Measurements from ENCODE around the gene MDH2. TPM values are rescaled to one million over a fixed set of nuclear protein-coding genes. Genes with fewer than 3 reads are reported as not detected.

Gene MDH2
- total RNA-seq, 1 experiment from 2014 or later: 313 TPM

DNA sequence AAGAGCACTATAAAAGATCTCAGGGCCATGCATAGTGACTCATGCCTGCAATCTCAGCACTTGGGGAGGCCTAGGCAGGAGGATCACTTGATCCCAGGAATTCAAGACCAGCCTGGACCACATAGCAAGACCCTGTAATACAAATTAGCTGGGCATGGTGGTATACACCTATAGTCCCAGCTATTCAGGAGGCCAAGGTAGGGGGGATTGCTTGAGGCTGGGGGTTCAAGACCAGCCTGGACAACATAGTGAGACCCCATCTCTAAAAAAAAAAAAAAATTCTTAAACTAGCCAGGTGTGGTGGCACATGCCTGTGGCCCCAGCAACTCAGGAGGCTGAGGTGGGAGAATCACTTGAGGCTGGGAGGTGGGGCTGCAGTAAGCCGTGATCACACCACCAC, 15.9 kb upstream of the MDH2 start:
- intact Hi-C loops (cut with micrococcal nuclease; ENCODE audit: unreplicated experiment): no loop called here
- Mint-ChIP-seq H3K4me3 (ENCODE audit: unreplicated experiment) (no peak overlapping the region), H3K36me3 (ENCODE audit: insufficient read depth, unreplicated experiment) (peaks cover 10% of the 10 kb centered on the region), H3K4me1 (ENCODE audit: low read depth, unreplicated experiment) (no peaks in the 10 kb centered on the region), H3K27ac (ENCODE audit: unreplicated experiment) (no peak overlapping the region), H3K27me3 (ENCODE audit: insufficient read depth, unreplicated experiment) (no peaks in the 10 kb centered on the region), H3K9me3 (ENCODE audit: unreplicated experiment) (no peaks in the 10 kb centered on the region)
- no peaks in the 10 kb centered on the region; the same call in 1 of the 2 replicates for H3K36me3 ChIP-seq (ENCODE audit: control insufficient read depth, insufficient read depth, low read length)
- no peaks in the 10 kb centered on the region for H3K27me3 ChIP-seq (replicated peaks; ENCODE audit: control insufficient read depth, insufficient read depth, low read length)
- ChIA-PET POLR2A (interaction anchor here (0.7 kb wide), 1 partner anchor 361 kb away, joined by 3 read pairs; no protein-coding TSS in a partner anchor), CTCF (interaction anchor here (1.0 kb wide), 1 partner anchor 12 kb away, joined by 6 read pairs; no protein-coding TSS in a partner anchor)
- BruUV-seq (replicated peaks): no TSS peak
- no peak overlapping the region for H3K4me3 ChIP-seq (ENCODE audit: low read depth, low read length)
- TF ChIP-seq, protein P1, sequence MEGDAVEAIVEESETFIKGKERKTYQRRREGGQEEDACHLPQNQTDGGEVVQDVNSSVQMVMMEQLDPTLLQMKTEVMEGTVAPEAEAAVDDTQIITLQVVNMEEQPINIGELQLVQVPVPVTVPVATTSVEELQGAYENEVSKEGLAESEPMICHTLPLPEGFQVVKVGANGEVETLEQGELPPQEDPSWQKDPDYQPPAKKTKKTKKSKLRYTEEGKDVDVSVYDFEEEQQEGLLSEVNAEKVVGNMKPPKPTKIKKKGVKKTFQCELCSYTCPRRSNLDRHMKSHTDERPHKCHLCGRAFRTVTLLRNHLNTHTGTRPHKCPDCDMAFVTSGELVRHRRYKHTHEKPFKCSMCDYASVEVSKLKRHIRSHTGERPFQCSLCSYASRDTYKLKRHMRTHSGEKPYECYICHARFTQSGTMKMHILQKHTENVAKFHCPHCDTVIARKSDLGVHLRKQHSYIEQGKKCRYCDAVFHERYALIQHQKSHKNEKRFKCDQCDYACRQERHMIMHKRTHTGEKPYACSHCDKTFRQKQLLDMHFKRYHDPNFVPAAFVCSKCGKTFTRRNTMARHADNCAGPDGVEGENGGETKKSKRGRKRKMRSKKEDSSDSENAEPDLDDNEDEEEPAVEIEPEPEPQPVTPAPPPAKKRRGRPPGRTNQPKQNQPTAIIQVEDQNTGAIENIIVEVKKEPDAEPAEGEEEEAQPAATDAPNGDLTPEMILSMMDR (IDR thresholded peaks at IDR 0.05; ENCODE audit: insufficient read depth in 1 of 2, low read depth in 1 of 2, low read length in 1 of 2, severe bottlenecking in 1 of 2, unreplicated experiment in 1 of 2): no peak
- DNase-seq: no peak
- H3K9me3 ChIP-seq: no peaks in the 10 kb centered on the region
- no peaks in the 10 kb centered on the region for H3K4me1 ChIP-seq

DNA sequence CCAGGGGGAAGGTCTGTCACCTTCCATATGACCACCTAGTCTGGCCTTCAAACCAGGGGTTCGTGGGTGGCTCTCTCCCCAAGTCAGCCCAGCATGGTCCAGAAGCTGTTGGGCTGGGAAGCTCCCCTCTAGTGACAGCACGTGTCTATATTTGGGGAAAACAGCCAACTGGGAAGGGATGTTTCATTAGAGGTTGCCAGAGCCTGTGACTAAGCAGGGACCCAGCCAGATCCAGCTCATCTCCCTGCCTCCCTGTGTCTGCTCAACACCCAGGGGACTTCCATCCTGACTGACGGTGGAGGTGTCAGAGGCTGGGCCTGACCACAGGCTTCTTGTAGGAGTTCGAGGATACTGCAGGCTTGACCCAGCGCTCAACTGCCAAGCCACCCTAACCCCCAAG, 10.6 kb upstream of the MDH2 start:
- Histone ChIP-seq H3K4me3 (ENCODE audit: low read depth, low read length) (no peak overlapping the region), H3K27me3 (replicated peaks; ENCODE audit: control insufficient read depth, insufficient read depth, low read length) (no peaks in the 10 kb centered on the region), H3K9me3 (no peaks in the 10 kb centered on the region), H3K4me1 (no peaks in the 10 kb centered on the region), H3K36me3 (ENCODE audit: control insufficient read depth, insufficient read depth, low read length) (no peaks in the 10 kb centered on the region)
- no peaks in the 10 kb centered on the region for H3K4me1 Mint-ChIP-seq (ENCODE audit: low read depth, unreplicated experiment)
- DNase-seq: no peak
- no peak overlapping the region for H3K4me3 Mint-ChIP-seq (ENCODE audit: unreplicated experiment)
- intact Hi-C loops (cut with micrococcal nuclease; ENCODE audit: unreplicated experiment): no loop called here
- ChIA-PET POLR2A (interaction anchor here (1.9 kb wide), 1 partner anchor 11 kb away, joined by 12 read pairs; the partner anchor contains the start of genes MDH2 and STYXL1), CTCF (no interaction called here)
- TF ChIP-seq, protein P1 (IDR thresholded peaks at IDR 0.05; ENCODE audit: insufficient read depth in 1 of 2, low read depth in 1 of 2, low read length in 1 of 2, severe bottlenecking in 1 of 2, unreplicated experiment in 1 of 2): no peak
- no peaks in the 10 kb centered on the region for H3K9me3 Mint-ChIP-seq (ENCODE audit: unreplicated experiment)
- no TSS peak for BruUV-seq (replicated peaks)
- no peaks in the 10 kb centered on the region for H3K27me3 Mint-ChIP-seq (ENCODE audit: insufficient read depth, unreplicated experiment)
- H3K27ac Mint-ChIP-seq (ENCODE audit: unreplicated experiment): no peak overlapping the region
- H3K36me3 Mint-ChIP-seq (ENCODE audit: insufficient read depth, unreplicated experiment): peaks cover 10% of the 10 kb centered on the region

DNA sequence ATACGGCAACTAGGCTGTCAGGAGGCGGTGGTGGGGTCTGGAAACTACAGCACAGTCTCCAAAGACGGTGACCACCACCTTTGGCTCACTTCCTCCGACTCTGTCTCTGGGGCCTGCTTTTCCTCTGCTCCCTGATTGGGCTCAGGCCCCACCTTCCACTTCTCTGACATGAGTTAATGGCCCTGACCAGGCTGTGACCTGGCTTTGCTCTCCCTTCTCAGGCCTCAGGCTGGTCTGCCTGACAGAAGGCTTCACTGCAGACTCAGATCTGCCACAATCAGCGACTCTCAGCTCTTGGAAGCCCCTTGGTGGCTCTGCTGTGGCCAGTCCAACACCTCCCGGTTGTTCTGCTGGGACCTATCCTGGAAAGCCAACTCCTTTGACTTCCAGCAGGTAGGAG, 7.8 kb upstream of the MDH2 start:
- Mint-ChIP-seq H3K9me3 (ENCODE audit: unreplicated experiment) (no peaks in the 10 kb centered on the region), H3K4me3 (ENCODE audit: unreplicated experiment) (no peak overlapping the region), H3K27ac (ENCODE audit: unreplicated experiment) (no peak overlapping the region), H3K4me1 (ENCODE audit: low read depth, unreplicated experiment) (no peaks in the 10 kb centered on the region), H3K36me3 (ENCODE audit: insufficient read depth, unreplicated experiment) (peaks cover 14% of the 10 kb centered on the region), H3K27me3 (ENCODE audit: insufficient read depth, unreplicated experiment) (no peaks in the 10 kb centered on the region)
- intact Hi-C loops (cut with micrococcal nuclease; ENCODE audit: unreplicated experiment): no loop called here
- ChIA-PET POLR2A (no interaction called here), CTCF (no interaction called here)
- Histone ChIP-seq H3K27me3 (replicated peaks; ENCODE audit: control insufficient read depth, insufficient read depth, low read length) (no peaks in the 10 kb centered on the region), H3K36me3 (ENCODE audit: control insufficient read depth, insufficient read depth, low read length) (no peaks in the 10 kb centered on the region; the same call in 1 of the 2 replicates), H3K9me3 (no peaks in the 10 kb centered on the region), H3K4me1 (no peaks in the 10 kb centered on the region), H3K4me3 (ENCODE audit: low read depth, low read length) (no peak overlapping the region)
- DNase-seq: no peak
- BruUV-seq (replicated peaks): no TSS peak
- TF ChIP-seq, protein P1 (IDR thresholded peaks at IDR 0.05; ENCODE audit: insufficient read depth in 1 of 2, low read depth in 1 of 2, low read length in 1 of 2, severe bottlenecking in 1 of 2, unreplicated experiment in 1 of 2): no peak

Data from Caco-2 (cell line).